GM20431 (cell line): ENCODE data around the gene WDHD1.

ENCODE experiments used
- in situ Hi-C: fragments of 300-500 bp; cut with MseI, MboI; formaldehyde crosslinking; loops from one replicate; pipeline ENCODE4 v1.15.0; 2020; ENCODE audit warnings: low sequenced_read_pairs; ENCODE audit not compliant: unreplicated experiment

The WDHD1 gene

GRCh38 chr14:54889919-54890318 is 137.0 kb downstream of the WDHD1 start:
- in situ Hi-C loops, result no loop called here
